PC-3 (cell line): ENCODE results near the gene IFITM5.

Experiments used
- CTCF ChIP-seq: fragments of 300-600 bp; sonication (generic); conservative IDR thresholded peaks from 2 replicates; pipeline ENCODE4 v1.5.1; 2017; ENCODE audit warnings: antibody characterized with exemption, low read depth, mild to moderate bottlenecking, low read length
- EZH2 ChIP-seq: fragments of 300-600 bp; sonication (generic); IDR thresholded peaks from one replicate; pipeline ENCODE4 v1.6.1; 2017; ENCODE audit warnings: antibody characterized with exemption, mild to moderate bottlenecking, low read length; ENCODE audit not compliant: unreplicated experiment

GRCh38 chr11:256952-257737 is 42.2 kb downstream of the IFITM5 start:
- TF ChIP-seq CTCF (no peak), EZH2 (no peak)
